Esophagus squamous epithelium (tissue), 5 donors: ENCODE results near the gene CNGB1. TPM values are rescaled to one million over a fixed set of nuclear protein-coding genes. Genes with fewer than 3 reads are reported as not detected.

Source experiments
- DNase-seq: peaks from one replicate; lab custom pipeline; 2025; lab: John Stamatoyannopoulos, UW
- H3K27ac ChIP-seq, 4 donors: fragments of 200-600 bp; sonication (generic); one replicate each; pipeline ENCODE4 v1.5.1; 2016 to 2019; ENCODE audit warnings: mild to moderate bottlenecking in 1 of 4
- H3K27me3 ChIP-seq, 4 donors: fragments of 200-600 bp; sonication (generic); 1 replicate in 3 of 4; 2 replicates in 1 of 4; pipeline versions ENCODE4 v1.5.1 to v1.6.0; 2017 to 2021; ENCODE audit warnings: antibody characterized with exemption in 1 of 4
- H3K36me3 ChIP-seq, 3 donors: fragments of 200-600 bp; sonication (generic); one replicate each; pipeline ENCODE4 v1.5.1; 2016 to 2019
- H3K4me1 ChIP-seq, 3 donors: fragments of 200-600 bp; sonication (generic); one replicate each; pipeline ENCODE4 v1.5.1; 2017 to 2019
- H3K4me3 ChIP-seq, 4 donors: fragments of 200-600 bp; sonication (generic); 1 replicate in 3 of 4; 2 replicates in 1 of 4; pipeline ENCODE4 v1.5.1; 2016 to 2019; ENCODE audit warnings: mild to moderate bottlenecking in 2 of 4, moderate library complexity in 1 of 4
- H3K9me3 ChIP-seq, 3 donors: fragments of 200-600 bp; sonication (generic); one replicate each; pipeline ENCODE4 v1.5.1; 2016 to 2019
- POLR2A ChIP-seq, 4 donors: fragments of 450-650 bp; IDR thresholded peaks; one replicate each; pipeline ENCODE4 v1.6.1; 2017; ENCODE audit warnings: antibody characterized with exemption in 4 of 4, mild to moderate bottlenecking in 4 of 4, moderate library complexity in 3 of 4
- WGBS, 2 donors: methylation state at CpG; one replicate each; pipeline ENCODE4 v1.1.5; 2018; 5-methylcytosine and 5-hydroxymethylcytosine counted together
- intact Hi-C: fragments of 100-400 bp; cut with DNase I; formaldehyde crosslinking; loops from one replicate; pipeline ENCODE4 v1.15.0; 2022
- total RNA-seq, 4 donors: library from RNA; depleted of rRNA; stranded (reverse); fragments of >200 nt; gene quantifications; one replicate each; pipeline ENCODE4 v1.1.0, GENCODE V29; 2016
- TF ChIP-seq, protein P1 (sequence below), 6 experiments: fragments of 450-650 bp in 4 of 6; fragments of 200-600 bp in 2 of 6; sonication (generic) in 2 of 6; IDR thresholded peaks; one replicate each; pipeline ENCODE4 v1.5.1; 2016 to 2019; ENCODE audit warnings: antibody characterized with exemption in 6 of 6, mild to moderate bottlenecking in 4 of 6, moderate library complexity in 4 of 6
- donor health status: DM: yes; HTN: yes; CAD: no.

Gene CNGB1
- total RNA-seq, 4 donors from 2014 or later: 0.04 TPM; not detected in 3

- TF ChIP-seq, protein P1, sequence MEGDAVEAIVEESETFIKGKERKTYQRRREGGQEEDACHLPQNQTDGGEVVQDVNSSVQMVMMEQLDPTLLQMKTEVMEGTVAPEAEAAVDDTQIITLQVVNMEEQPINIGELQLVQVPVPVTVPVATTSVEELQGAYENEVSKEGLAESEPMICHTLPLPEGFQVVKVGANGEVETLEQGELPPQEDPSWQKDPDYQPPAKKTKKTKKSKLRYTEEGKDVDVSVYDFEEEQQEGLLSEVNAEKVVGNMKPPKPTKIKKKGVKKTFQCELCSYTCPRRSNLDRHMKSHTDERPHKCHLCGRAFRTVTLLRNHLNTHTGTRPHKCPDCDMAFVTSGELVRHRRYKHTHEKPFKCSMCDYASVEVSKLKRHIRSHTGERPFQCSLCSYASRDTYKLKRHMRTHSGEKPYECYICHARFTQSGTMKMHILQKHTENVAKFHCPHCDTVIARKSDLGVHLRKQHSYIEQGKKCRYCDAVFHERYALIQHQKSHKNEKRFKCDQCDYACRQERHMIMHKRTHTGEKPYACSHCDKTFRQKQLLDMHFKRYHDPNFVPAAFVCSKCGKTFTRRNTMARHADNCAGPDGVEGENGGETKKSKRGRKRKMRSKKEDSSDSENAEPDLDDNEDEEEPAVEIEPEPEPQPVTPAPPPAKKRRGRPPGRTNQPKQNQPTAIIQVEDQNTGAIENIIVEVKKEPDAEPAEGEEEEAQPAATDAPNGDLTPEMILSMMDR (IDR thresholded peaks at IDR 0.05): no peak
- TF ChIP-seq POLR2A (IDR thresholded peaks at IDR 0.05): no peak
- Histone ChIP-seq H3K36me3 (no peaks in the 10 kb centered on the region), H3K4me1 (no peaks in the 10 kb centered on the region), H3K4me3 (no peak overlapping the region), H3K27me3 (peaks cover 0 to 5% (median 0%) of the 10 kb centered on the region in 4 donors), H3K9me3 (no peaks in the 10 kb centered on the region), H3K27ac (no peak overlapping the region)
- DNase-seq: no peak
- intact Hi-C loops: no loop called here
- WGBS, 2 donors: 62 to 86% methylated on average over 6 to 9 of the region's 10 CpGs
Observed at GRCh38 chr16:57844416-57845030, 126.4 kb downstream of the CNGB1 start.

- Histone ChIP-seq H3K4me1 (no peaks in the 10 kb centered on the region), H3K27ac (no peak overlapping the region), H3K36me3 (no peaks in the 10 kb centered on the region), H3K9me3 (no peaks in the 10 kb centered on the region), H3K27me3 (peaks cover 0 to 5% (median 0%) of the 10 kb centered on the region in 4 donors), H3K4me3 (no peak overlapping the region)
- TF ChIP-seq POLR2A (IDR thresholded peaks at IDR 0.05): no peak
- TF ChIP-seq, protein P1 (IDR thresholded peaks at IDR 0.05): no peak
- 100% methylated on average over 1 of the region's 1 CpG; no CpG with 5 or more reads in 1 of the 2 donors for WGBS, 2 donors
- no peak for DNase-seq
- intact Hi-C loops: no loop called here
Observed at GRCh38 chr16:57843400-57843799, 127.5 kb downstream of the CNGB1 start.

DNA sequence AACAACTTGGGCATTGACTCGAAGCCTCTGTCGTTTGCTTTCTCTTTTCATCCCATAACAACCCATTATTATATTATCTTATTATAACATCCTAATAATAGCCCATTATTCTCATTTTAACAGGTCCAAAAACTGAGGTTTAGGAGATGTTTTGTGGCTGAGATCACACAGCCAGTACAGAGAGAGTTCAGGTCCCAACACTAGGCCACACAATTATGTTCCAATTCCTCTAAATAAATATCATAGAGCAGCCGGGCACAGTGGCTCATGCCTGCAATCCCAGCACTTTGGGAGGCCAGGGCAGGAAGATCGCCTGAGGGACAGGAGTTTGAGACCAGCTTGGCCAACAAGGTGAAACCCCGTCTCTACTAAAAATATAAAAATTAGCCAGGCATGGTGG lies 128.3 kb downstream of the CNGB1 start:
- no peaks in the 10 kb centered on the region for H3K36me3 ChIP-seq
- no peaks in the 10 kb centered on the region for H3K9me3 ChIP-seq
- no peak overlapping the region for H3K4me3 ChIP-seq
- 85 to 90% methylated on average over 5 of the region's 5 CpGs for WGBS, 2 donors
- peaks cover 0 to 5% (median 0%) of the 10 kb centered on the region in 4 donors for H3K27me3 ChIP-seq
- intact Hi-C loops: no loop called here
- H3K27ac ChIP-seq: no peak overlapping the region
- no peak for DNase-seq
- H3K4me1 ChIP-seq: no peaks in the 10 kb centered on the region
- TF ChIP-seq, protein P1 (IDR thresholded peaks at IDR 0.05): no peak
- no peak for TF ChIP-seq POLR2A (IDR thresholded peaks at IDR 0.05)

DNA sequence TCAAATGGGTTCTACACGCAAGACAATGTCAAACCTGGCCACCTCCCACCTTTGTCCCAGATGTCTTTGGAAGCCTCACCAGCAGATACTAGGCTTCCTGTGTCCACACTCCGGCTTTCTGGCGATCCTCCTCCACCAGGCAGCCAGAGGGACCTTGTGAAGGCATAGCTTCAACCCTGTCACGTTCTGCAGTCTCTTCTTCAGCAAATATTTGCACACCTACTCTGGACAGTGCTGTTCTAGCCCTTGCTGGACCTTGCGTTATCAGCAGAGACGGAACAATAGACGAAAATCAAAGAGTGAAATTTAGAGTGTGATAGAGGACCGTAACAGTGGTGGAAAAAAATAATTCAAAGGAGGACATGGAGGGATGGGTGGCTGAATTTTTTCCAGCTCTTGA lies 130.1 kb downstream of the CNGB1 start:
- H3K9me3 ChIP-seq: no peaks in the 10 kb centered on the region
- no peak overlapping the region for H3K27ac ChIP-seq
- no peak for DNase-seq
- H3K36me3 ChIP-seq: no peaks in the 10 kb centered on the region
- TF ChIP-seq POLR2A (IDR thresholded peaks at IDR 0.05): no peak
- TF ChIP-seq, protein P1 (IDR thresholded peaks at IDR 0.05): no peak
- WGBS, 2 donors: 84 to 92% methylated on average over 8 of the region's 8 CpGs
- peaks cover 0 to 1% (median 0%) of the 10 kb centered on the region in 4 donors for H3K27me3 ChIP-seq
- H3K4me1 ChIP-seq: peaks cover 0 to under 1% (median 0%) of the 10 kb centered on the region in 3 donors
- intact Hi-C loops: no loop called here
- H3K4me3 ChIP-seq: no peak overlapping the region

DNA sequence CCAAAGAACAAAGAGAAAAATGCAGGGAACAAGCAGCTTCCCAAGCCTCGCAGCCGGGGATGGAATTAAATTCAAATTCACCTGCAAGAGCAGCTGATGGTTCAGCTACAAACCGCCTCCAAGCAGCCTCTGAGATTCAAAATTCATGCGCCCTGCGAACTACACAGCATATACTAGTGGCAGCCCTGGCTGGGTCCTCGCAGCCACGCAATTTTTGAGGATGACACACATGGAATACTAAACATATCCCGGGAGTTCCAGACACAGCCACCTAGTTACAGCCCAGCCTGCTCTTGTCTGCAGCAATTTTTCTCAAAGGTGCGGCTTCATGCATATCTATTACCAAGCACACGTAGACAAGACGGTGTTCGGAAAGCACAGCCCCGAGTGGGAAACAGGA lies 132.8 kb downstream of the CNGB1 start:
- H3K4me1 ChIP-seq: peaks cover 0 to 13% (median 0%) of the 10 kb centered on the region in 3 donors
- H3K4me3 ChIP-seq: no peak overlapping the region
- no peak overlapping the region for H3K27ac ChIP-seq
- WGBS, 2 donors: 73 to 75% methylated on average over 12 to 13 of the region's 13 CpGs
- H3K27me3 ChIP-seq: no peaks in the 10 kb centered on the region
- TF ChIP-seq, protein P1 (IDR thresholded peaks at IDR 0.05): no peak
- H3K36me3 ChIP-seq: no peaks in the 10 kb centered on the region
- intact Hi-C loops: no loop called here
- no peaks in the 10 kb centered on the region for H3K9me3 ChIP-seq
- DNase-seq: no peak
